ENCODE results near the gene ENPP6.

ENPP6 gene

DNA sequence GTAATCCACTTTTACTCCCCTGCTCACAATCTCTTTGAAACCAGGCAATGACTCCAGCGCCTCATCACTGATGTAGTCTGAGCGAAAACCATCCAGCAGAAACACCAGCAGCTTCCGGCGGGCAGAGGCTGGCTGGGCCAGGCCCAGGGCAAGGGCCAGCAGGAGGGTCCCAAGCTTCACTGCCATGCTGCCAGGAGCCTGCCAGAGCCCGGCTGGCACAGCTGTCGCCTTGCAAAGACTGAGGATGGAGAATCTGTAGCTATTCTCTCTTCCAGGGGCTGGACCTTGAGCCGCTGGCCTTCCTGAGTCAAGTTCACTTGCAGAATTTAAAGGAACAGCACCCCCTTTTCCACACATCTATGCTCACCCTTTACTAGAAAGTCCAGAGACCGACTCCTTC, at the start of gene ENPP6:
Gene ENPP6, minus strand, starts transcription at position 240 of the 400 bp plus-strand sequence. Its CDS starts 54 bp downstream, at position 186.
- in situ Hi-C loops (cut with MboI; ENCODE audit: low sequenced_read_pairs), result no loop called here

DNA sequence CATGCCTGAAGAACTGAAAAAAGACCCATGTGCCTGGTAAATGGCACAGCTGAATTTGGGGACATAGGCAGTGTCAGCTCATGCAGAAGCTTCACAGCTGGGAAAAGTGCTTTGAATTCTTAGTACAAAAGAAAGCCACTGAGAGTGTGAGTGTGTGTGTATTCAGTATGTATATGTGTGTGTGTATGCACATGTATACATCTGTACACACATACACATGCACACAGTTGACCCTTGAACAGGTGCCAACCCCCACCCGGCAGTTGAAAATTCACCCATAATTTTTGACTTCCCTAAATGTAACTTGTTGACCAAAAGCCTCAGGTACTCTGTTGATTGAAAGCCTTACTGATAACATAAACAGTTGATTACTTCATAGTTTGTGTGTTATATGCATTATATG, 49.5 kb upstream of the ENPP6 start:
- in situ Hi-C loops (cut with MboI; ENCODE audit: low sequenced_read_pairs), result loop anchor here (10.0 kb wide), 1 partner anchor 278 kb away; no protein-coding TSS in a partner anchor

DNA sequence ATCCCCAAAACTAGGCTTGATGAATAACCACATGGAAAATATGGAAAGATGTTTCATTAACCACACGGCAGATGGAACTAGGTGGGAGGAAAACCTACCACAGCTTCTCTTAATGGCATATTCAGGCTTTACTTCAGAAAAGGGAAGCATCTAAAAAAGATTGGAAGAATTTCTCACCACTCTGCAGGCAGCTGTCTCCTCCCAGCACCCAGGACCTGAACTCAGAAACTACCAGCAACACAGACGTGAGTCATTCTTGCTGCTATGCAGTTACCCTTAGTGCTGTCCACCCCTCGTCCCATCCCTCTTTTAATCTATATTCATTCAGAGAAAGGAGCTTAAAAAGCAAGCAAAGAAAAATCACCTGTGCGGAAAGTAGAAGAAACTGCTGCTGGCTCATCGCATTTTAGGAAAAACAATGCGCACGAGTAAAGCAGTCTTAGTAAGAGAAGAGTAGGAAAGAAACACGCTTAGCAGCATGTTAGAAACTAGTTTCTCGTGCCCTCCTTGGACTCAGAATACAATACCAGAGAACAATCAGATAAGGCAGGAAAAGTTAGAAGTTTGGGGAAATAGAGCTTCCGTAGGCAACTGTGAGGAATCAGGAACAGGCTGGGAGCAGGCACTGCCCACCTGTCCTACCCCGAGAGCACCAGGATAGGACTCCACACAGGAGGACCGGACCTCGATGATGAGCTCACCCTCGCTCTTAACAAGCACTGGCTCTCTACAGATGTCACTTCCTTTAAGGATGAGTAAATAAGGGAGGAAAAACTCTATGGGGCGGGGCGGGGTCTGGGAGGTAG, 48.1 kb upstream of the ENPP6 start:
- in situ Hi-C loops (cut with MboI; ENCODE audit: low sequenced_read_pairs), result loop anchor here (10.0 kb wide), 1 partner anchor 279 kb away; no protein-coding TSS in a partner anchor

DNA sequence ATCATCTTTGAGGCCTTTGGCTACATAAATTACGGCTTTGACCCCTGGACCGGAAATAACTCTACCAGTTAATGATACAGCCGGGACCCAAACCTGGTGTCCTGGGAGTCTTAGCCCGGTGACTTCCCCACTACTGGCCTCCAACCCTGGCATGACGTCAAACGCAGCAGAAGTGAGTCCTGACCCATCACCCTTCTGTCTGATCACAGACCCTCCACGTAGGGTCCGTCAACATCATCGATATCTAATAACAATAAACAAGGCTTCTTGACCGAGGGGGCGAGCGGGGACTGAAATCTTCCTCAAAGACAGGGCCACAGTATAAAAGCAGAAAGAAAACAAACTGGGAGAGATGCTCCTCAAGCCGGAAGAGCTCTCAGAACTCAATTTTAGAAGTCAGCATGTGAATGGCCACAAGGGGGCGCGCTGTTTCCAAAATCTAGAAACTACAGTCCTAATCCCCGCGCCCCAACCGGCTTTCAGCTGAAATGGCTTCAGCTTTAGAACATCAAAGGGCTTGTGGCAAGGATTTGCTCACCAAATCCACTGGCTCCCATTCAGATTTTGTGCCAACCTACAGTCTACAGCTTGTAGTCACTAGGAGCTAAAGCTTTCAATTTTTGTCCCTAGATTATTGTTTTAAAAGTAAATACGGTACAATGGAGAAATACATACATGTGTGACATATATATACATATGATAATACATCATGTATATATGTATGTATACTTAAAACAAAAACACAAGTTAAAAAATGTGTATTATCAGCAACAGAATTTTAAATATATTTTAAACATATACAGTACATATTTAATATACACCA, 46.4 kb upstream of the ENPP6 start:
- in situ Hi-C loops (cut with MboI; ENCODE audit: low sequenced_read_pairs), result loop anchor here (10.0 kb wide), 1 partner anchor 281 kb away; no protein-coding TSS in a partner anchor

DNA sequence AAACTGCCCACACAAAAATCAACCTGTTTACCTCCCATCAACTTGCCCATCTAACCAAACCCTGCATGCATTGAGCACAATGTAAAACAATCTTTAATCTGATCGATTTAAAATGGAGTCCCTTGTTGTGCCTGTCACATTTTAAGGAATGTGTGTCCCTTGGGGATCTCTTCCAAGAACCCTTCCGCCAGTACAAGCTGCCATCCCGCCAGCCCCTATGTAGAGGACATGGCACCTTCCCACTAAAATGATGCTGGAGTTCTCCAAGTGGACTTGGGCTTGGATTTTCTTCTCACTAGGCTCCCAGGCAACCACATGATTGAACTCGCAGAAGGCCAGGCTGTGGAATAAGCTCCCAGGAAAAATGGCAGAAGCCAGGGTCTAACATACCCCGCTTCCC, 45.8 kb upstream of the ENPP6 start:
- in situ Hi-C loops (cut with MboI; ENCODE audit: low sequenced_read_pairs), result loop anchor here (10.0 kb wide), 1 partner anchor 281 kb away; no protein-coding TSS in a partner anchor

DNA sequence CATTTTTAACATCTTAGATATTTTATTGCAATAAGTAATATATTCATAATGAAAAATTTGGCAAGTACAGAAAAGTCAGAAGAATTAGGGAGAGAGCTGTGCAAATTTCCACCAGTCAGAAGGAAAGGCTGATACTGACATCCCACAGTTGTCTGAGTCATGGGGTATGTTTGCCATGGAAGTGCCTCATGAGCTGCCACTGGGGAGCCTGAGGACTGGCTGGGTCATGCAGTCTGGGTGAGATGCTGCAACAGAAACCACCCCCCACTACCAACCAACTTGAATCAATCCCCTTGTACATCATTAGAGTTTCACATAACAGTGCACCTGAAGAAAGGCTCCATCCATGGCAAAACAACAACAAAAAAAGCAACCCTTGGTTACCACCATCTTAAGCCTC, 45.2 kb upstream of the ENPP6 start:
- in situ Hi-C loops (cut with MboI; ENCODE audit: low sequenced_read_pairs), result loop anchor here (10.0 kb wide), 1 partner anchor 282 kb away; no protein-coding TSS in a partner anchor

DNA sequence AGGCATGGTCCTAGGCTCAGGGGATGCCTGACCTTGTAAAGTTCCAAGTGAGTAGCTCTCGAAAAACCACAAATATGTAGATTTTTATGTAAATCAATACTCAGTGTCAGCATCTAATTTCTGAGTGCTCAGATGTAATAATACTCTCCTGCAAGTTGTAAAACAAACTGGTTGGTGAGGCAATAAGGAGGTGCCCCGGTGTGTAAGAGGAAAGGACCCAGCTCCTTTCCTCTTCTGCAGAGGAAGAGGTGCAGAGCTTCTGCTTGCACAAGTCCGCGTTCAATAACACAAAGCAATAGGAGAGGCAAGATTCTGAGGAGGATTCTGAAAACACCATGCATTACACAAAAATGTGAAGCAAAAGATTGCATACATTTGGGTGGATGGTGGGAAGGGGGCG, 43.6 kb upstream of the ENPP6 start:
- in situ Hi-C loops (cut with MboI; ENCODE audit: low sequenced_read_pairs), result loop anchor here (10.0 kb wide), 1 partner anchor 284 kb away; no protein-coding TSS in a partner anchor

DNA sequence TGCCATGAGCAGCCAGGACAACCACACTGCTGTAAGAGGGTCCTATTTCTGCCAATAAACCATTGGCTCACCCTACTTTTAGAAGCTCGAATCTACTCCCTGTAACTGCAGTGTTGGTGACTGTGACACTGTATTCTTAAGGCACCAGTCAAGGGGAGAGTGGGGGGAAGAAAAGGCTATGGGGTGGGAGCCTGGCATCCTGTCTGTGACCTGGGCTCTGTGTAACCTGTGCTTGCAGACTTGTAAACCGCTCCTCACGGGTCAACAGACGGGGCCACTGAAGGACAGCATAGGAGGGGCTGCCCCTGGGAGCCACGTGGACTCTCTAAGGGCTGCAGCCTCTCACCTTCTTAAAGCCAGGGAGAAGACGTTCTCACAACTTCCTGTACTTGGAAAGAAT, 42.2 kb upstream of the ENPP6 start:
- in situ Hi-C loops (cut with MboI; ENCODE audit: low sequenced_read_pairs), result loop anchor here (10.0 kb wide), 1 partner anchor 285 kb away; no protein-coding TSS in a partner anchor

DNA sequence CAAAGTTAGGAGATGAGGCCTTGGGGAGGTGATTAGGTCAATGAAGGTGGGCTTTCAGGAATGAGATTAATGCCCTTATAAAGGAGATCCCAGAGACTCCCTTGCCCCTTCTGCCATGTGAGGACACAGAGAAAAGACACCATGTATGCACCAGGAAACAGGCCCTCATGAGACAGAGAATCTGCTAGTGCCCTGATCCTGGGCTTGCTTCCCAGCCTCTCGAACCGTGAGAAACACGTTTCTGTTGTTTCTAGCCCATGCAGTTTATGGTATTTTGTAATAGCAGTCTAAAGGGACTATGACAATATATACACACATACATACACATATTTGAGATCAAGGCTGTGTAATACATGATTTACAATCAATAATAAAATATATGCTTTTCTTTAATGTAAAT, 41.4 kb upstream of the ENPP6 start:
- in situ Hi-C loops (cut with MboI; ENCODE audit: low sequenced_read_pairs), result no loop called here

DNA sequence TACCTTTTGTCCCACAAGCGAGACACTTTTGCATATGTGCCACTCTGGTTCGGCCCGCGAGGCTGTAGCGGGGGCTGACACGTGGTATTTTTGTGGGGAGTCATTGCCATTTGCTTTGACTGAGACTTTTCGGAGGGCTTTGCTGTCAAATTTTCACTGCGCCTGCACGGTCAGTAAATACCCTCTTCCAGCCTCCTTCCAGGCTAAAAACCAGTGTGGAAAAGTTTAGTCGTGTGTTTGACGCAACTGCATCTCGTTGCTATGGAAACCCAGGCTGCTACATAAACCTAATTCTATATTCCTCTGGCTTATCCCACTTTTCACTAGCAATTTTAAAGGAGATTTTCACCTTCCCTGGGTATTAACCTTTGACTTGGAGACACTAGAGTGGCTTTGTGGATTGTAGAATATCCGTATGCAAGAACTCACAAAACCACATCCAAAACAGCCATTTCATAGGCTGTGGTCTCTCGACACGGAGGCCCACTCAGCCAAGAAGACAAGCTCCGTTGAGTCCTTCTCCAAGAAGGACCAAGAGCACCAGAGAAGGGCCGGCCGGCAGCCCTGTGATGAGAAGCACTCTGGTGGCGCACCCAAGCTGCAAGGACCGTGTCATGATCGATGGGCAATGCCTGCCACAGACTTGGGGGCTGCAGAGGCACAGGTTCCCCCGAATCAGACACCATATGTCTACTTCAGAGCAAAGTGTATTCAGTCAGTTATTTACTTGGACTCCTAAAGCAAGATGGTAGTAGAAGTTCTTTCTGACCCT, 38.4 kb upstream of the ENPP6 start:
- in situ Hi-C loops (cut with MboI; ENCODE audit: low sequenced_read_pairs), result no loop called here

DNA sequence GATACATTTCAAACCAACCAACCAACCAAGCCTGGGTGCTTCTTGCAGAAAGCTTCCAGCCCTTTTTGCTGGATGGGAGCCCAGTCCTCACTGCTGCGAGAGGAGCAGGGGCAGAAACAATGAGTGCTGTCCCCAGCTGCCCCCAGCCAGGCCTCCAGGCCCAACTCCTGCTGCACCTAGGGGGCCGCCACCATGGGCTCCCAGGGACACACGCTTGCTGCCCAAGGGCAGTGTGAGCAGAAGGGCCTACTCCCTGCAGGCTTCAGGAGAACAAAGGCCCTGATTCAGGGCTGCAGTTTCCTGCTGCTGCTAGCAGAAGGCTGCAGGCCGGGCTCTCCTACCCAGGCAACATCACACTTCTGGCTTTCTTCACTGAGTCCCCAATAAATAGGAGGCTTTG, 37.7 kb upstream of the ENPP6 start:
- in situ Hi-C loops (cut with MboI; ENCODE audit: low sequenced_read_pairs), result no loop called here

DNA sequence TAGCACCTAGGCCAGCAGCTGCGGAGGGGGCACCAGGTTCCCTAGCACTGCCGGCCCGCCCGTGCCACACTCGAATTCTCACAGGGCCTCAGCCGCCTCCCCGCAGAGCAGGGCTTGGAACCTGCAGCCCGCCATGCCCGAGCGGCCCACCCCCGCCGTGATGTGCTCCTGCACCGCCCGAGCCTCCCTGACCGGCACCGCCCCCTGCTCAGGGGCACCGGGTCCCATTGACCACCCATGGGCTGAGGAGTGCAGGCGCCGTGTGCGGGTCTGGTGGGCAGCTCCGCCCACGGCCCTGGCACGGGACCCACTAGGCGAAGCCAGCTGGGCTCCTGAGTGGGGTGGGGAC, 35.4 kb upstream of the ENPP6 start:
- in situ Hi-C loops (cut with MboI; ENCODE audit: low sequenced_read_pairs), result no loop called here

DNA sequence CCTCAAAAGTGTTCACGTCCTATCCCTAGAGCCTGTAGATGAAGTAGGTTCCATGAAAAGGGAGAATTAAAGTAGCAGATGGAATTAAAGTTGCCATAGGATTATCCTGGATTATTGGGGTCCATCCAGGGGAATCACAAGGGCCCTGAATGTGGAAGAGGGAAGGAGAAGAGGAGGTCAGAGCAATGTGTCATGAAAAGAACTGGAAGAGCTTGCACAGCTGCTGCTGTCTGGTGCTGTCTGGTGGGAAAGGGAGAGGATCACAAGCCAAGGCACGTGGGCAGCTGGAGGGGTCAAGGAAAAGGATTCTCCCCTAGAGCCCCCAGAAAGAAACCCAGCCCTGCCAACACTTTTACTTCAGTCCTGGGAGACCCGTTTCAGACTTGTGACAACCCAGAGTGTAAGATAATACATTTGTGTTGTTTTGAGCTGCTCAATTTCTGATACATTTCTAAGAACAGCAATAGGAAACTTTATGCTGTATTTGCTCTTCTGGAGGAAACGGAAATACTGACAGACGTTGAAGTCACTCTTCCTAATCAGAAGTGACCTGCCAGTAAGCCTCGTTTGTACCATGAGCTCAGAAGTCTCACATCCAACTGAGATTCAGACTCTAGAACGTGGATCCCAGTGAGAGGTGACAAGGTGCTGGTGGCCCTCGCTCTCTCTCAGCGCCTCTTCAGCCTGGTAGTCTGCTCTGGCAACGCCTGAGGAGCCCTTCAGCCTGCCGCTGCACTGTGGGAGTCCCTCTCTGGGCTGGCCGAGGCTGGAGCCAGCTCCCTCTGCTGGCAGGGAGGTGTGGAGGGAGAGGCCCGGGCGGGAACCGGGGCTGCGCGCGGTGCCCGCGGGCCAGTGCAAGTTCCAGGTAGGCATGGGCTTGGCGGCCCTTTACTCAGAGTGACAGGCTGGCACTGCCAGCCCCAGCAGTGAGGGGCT, 34.7 kb upstream of the ENPP6 start:
- in situ Hi-C loops (cut with MboI; ENCODE audit: low sequenced_read_pairs), result no loop called here

DNA sequence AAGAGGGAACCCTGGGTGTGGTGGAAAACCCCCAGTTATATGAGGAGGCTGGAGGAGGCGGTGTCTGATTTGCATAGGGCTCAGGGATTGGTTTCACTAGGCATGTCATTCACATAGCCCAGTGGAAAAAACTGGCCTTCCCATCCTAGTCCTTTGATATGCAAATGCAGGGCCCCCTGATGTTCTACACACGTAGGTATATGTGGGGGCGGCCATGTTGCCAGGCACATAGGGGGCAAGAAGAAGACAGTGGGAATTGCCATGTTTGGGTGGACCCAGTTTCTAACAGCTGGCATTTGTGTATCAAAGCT, 34.0 kb upstream of the ENPP6 start:
- in situ Hi-C loops (cut with MboI; ENCODE audit: low sequenced_read_pairs), result no loop called here

DNA sequence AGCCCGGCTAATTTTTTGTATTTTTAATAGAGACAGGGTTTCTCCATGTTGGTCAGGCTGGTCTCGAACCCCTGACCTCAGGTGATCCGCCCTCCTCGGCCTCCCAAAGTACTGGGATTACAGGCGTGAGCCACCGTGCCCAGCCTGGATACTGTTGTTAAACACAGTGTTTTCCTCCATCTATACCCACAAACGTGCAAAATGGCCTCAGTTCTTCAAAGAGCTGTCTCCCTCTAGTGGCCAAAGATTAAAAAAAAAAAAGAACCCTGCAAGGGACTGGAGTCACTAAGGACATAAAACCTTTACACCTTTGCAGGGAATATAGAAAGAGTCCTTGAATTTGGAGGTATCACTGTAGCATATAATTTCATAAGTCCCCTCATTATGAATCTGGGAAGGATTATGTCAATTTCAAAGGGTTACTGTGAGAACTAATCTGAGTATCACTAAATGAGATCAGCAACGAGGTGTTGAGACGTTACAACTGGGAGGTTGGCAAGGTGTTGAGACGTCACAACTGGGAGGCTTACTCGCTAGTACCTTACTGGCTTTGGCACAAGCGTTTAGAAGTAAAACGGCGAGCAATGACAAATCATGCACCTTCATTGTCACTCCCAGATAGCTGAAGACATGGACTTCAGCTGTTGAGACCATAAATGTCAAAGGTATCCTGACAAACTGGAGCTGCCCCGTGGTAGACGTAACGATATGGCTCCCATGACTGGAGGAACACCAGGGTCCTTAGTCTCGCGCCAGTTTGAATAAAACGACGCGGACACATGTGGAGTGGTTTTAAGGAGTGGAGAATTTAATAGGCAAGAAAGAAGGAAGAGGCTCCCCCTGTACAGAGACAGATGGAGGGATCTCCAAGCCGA, 33.4 kb upstream of the ENPP6 start:
- in situ Hi-C loops (cut with MboI; ENCODE audit: low sequenced_read_pairs), result no loop called here

DNA sequence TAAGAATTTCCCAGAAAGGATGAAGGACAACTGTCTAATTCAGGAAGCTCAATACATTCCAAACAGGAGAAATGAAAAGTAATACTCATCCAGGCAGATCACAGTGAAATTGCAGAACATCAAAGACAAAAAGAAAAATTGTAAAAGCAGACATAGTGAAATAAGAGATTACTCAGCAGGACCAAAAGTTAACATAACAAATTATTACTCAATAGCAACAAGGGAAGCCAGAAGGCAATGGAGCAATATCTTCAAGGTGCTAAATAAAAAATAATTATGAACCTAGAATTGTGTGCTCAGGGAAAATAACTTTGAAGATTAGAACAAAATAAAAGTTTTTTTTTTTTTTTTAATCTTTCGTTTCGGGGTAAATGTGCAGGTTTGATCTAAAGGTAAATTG, 30.5 kb upstream of the ENPP6 start:
- in situ Hi-C loops (cut with MboI; ENCODE audit: low sequenced_read_pairs), result no loop called here

DNA sequence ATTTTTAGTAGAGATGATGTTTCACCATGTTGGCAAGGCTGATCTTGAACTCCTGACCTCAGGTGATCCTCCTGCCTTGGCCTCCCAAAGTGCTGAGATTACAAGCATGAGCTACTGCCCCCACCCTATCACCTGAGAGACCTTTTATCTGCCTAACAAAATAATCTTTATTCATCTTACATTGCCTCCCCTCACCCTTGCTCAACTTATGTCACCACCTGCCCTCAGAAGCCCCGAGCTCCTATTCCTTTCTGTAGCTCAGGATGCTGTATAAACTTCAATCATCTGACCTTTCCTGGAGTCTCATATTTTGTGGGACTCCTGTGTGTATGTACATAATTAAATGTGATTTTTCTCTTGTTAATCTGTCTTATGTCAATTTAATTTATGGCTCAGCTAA, 29.7 kb upstream of the ENPP6 start:
- in situ Hi-C loops (cut with MboI; ENCODE audit: low sequenced_read_pairs), result no loop called here

DNA sequence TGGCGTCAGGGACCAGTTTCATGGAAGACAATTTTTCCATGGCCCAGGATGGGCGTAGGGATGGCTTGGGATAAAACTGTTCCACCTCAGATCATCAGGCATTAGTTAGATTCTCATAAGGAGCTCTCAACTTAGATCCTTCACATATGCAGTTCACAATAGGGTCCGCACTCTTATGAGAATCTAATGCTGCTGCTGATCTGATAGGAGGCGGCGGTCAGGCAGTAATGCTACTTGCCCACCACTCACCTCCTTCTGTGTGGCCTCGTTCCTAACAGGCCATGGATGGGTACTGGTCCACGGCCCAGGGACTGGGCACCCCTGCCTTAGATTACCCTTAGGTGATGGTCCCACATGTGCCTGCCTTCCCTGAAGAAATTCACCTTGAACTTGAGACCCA, 28.8 kb upstream of the ENPP6 start:
- in situ Hi-C loops (cut with MboI; ENCODE audit: low sequenced_read_pairs), result no loop called here

DNA sequence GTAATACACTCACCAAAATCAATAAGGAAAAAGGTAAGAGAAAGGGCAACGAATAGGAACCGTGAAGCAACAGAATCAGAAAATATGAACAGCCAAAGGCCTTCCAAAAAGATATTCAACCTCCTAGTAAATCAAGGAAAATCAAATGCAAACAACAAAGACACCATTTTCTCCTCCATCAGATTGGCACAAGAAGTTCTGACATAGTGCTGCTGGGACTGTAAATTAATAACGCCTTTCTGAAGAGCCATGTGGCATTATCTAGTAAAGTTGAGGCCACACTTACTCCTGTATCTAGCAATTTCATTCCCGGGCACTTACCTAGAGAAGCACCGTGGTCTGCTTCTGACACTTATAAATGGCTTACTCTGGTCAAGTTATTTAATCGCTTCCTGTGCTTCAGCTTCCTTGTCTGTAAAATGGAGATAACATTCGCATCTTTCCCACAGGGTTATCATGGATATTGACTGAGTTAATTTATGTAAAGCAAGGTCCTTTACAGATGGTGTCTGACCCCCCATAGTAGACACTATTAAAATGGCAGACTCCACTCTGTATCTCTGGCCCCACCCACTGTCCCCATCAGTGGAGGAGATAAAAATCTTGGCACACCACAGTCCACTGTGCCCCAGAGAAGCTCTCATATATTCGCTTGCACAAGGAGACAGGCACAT, 20.5 kb upstream of the ENPP6 start:
- in situ Hi-C loops (cut with MboI; ENCODE audit: low sequenced_read_pairs), result no loop called here
